SK-N-SH (cell line): Measurements from ENCODE around the gene ARHGAP27. TPM values are rescaled to one million over a fixed set of nuclear protein-coding genes. Genes with fewer than 3 reads are reported as not detected.

Source experiments
- CTCF ChIA-PET: fragments of 300-600, 350-600 bp; formaldehyde crosslinking; extraction: SDS; loops from one replicate; lab custom pipeline; 2021; lab: Yijun Ruan, JAX
- POLR2A ChIA-PET: fragments of 350-600 bp; sonication (Branson Sonifier 250); formaldehyde crosslinking; extraction: SDS; loops from one replicate; lab custom pipeline; 2020; ENCODE audit warnings: antibody characterized with exemption, inconsistent platforms; lab: Yijun Ruan, JAX
- DNase-seq: peaks from one replicate; pipeline ENCODE4 v3.0.0; 2012
- H2AFZ ChIP-seq: fragments of 200-600 bp; sonication (generic); 2 replicates; pipeline ENCODE4 v1.8.1; 2016; ENCODE audit warnings: antibody characterized with exemption, mild to moderate bottlenecking, low read depth
- H3F3A ChIP-seq: fragments of 200-600 bp; sonication (generic); replicated peaks from 2 replicates; pipeline ENCODE3; 2016; ENCODE audit warnings: antibody characterized with exemption, mild to moderate bottlenecking; ENCODE audit not compliant: insufficient read depth
- H3K27ac ChIP-seq, 2 experiments: fragments of 200-500 bp in 1 of 2; fragments of 200-600 bp in 1 of 2; sonication (Bioruptor generic) in 1 of 2; sonication (generic), shearing (Covaris generic) in 1 of 2; 2 replicates each; pipeline versions ENCODE4 v1.5.1 to v1.6.1; 2014 to 2016; ENCODE audit warnings: low read depth in 2 of 2, inconsistent platforms in 1 of 2, low read length in 1 of 2, mild to moderate bottlenecking in 1 of 2, mixed read lengths in 1 of 2
- H3K27me3 ChIP-seq: fragments of 200-600 bp; sonication (generic), shearing (Covaris generic); 2 replicates; pipeline ENCODE4 v1.6.1; 2016; ENCODE audit warnings: mixed run types; ENCODE audit not compliant: insufficient read depth
- H3K36me3 ChIP-seq, 2 experiments: fragments of 200-500 bp in 1 of 2; fragments of 200-600 bp in 1 of 2; sonication (Bioruptor generic) in 1 of 2; sonication (generic) in 1 of 2; replicated peaks in 1 of 2; 2 replicates each; pipeline versions ENCODE3 to v1.5.1; 2014 to 2016; ENCODE audit warnings: low read length in 1 of 2, mild to moderate bottlenecking in 1 of 2; ENCODE audit not compliant: insufficient read depth in 2 of 2, control insufficient read depth in 1 of 2
- H3K4me1 ChIP-seq, 2 experiments: fragments of 200-500 bp in 1 of 2; fragments of 200-600 bp in 1 of 2; sonication (Bioruptor generic) in 1 of 2; sonication (generic), shearing (Covaris generic) in 1 of 2; 2 replicates each; pipeline versions ENCODE4 v1.5.1 to v1.6.1; 2014 to 2016; ENCODE audit warnings: low read depth in 1 of 2, low read length in 1 of 2, mixed run types in 1 of 2; ENCODE audit not compliant: insufficient read depth in 2 of 2, control insufficient read depth in 1 of 2
- H3K4me2 ChIP-seq: fragments of 200-600 bp; sonication (generic), shearing (Covaris generic); 2 replicates; pipeline ENCODE4 v1.6.1; 2017; ENCODE audit warnings: mixed run types
- H3K4me3 ChIP-seq, 2 experiments: fragments of 200-500 bp in 1 of 2; fragments of 200-600 bp in 1 of 2; sonication (Bioruptor generic) in 1 of 2; sonication (generic), shearing (Covaris generic) in 1 of 2; 2 replicates each; pipeline versions ENCODE4 v1.5.1 to v1.8.1; 2014 to 2016; ENCODE audit warnings: low read depth in 2 of 2, inconsistent platforms in 1 of 2, low read length in 1 of 2, mild to moderate bottlenecking in 1 of 2, mixed read lengths in 1 of 2, moderate library complexity in 1 of 2
- H3K79me2 ChIP-seq: fragments of 200-600 bp; sonication (generic); 2 replicates; pipeline ENCODE4 v1.8.1; 2017; ENCODE audit warnings: mild to moderate bottlenecking; ENCODE audit not compliant: insufficient read depth
- H3K9ac ChIP-seq: fragments of 200-600 bp; sonication (generic); 2 replicates; pipeline ENCODE4 v1.6.1; 2017; ENCODE audit warnings: mixed run types
- H3K9me2 ChIP-seq: fragments of 200-600 bp; sonication (generic); 2 replicates; pipeline ENCODE4 v1.6.1; 2017; ENCODE audit warnings: mixed run types
- H3K9me3 ChIP-seq: fragments of 200-600 bp; sonication (generic); 2 replicates; pipeline ENCODE4 v1.6.1; 2017; ENCODE audit warnings: mixed run types, mild to moderate bottlenecking, moderate library complexity
- H4K20me1 ChIP-seq: fragments of 200-600 bp; sonication (generic); 2 replicates; pipeline ENCODE4 v1.6.1; 2017; ENCODE audit warnings: mild to moderate bottlenecking, mixed run types; ENCODE audit not compliant: insufficient read depth
- EP300 ChIP-seq, 2 experiments: IDR thresholded peaks; 2 replicates each; pipeline versions ENCODE4 v1.4.0 to v1.6.1; 2012; ENCODE audit warnings: borderline replicate concordance in 1 of 2, low read depth in 1 of 2, low read length in 1 of 2
- FOSL2 ChIP-seq: IDR thresholded peaks from 2 replicates; pipeline ENCODE4 v1.4.0; 2012; ENCODE audit warnings: low read depth, mild to moderate bottlenecking, moderate library complexity, borderline replicate concordance
- FOXM1 ChIP-seq: IDR thresholded peaks from 2 replicates; pipeline ENCODE4 v1.4.0; 2012; ENCODE audit warnings: low read depth, mild to moderate bottlenecking
- GATA2 ChIP-seq: sonication (generic); formaldehyde crosslinking; IDR thresholded peaks from 2 replicates; pipeline ENCODE4 v1.5.0; 2020; ENCODE audit warnings: mild to moderate bottlenecking, missing genetic modification reagents
- JUND ChIP-seq: IDR thresholded peaks from 2 replicates; pipeline ENCODE4 v1.4.0; 2012
- NFIC ChIP-seq: IDR thresholded peaks from 2 replicates; pipeline ENCODE4 v1.4.0; 2012; ENCODE audit warnings: borderline replicate concordance
- NRF1 ChIP-seq: IDR thresholded peaks from 2 replicates; pipeline ENCODE4 v1.6.1; 2012; ENCODE audit warnings: low read depth, mild to moderate bottlenecking, low read length
- RCOR1 ChIP-seq: fragments of 150-350 bp; IDR thresholded peaks from 2 replicates; pipeline ENCODE4 v1.6.1; 2017; ENCODE audit warnings: antibody characterized with exemption, low read length
- RXRA ChIP-seq: IDR thresholded peaks from 2 replicates; pipeline ENCODE4 v1.4.0; 2012; ENCODE audit warnings: low read depth, mild to moderate bottlenecking, borderline replicate concordance
- TAF1 ChIP-seq: IDR thresholded peaks from 2 replicates; pipeline ENCODE4 v1.6.1; 2012; ENCODE audit warnings: low read depth, mild to moderate bottlenecking, low read length, moderate library complexity, borderline replicate concordance
- WGBS: methylation state at CpG from one replicate; pipeline ENCODE4 v1.1.6; 2017; ENCODE audit warnings: low lambda C conversion rate; 5-methylcytosine and 5-hydroxymethylcytosine counted together
- polyA plus RNA-seq, 3 experiments: library from polyadenylated mRNA; depleted of rRNA; stranded (reverse); fragments of >200 nt; gene quantifications; 2 replicates each; pipeline ENCODE4 v1.2.3, GENCODE V29; 2012
- TF ChIP-seq, protein P1 (sequence below): IDR thresholded peaks from 2 replicates; pipeline ENCODE4 v1.4.0; 2012; ENCODE audit warnings: low read depth
- TF ChIP-seq, protein P2 (sequence below): fragments of 150-350 bp; IDR thresholded peaks from 2 replicates; pipeline ENCODE4 v1.6.1; 2016; ENCODE audit warnings: mild to moderate bottlenecking, low read depth, low read length
- TF ChIP-seq, protein P3 (sequence below): IDR thresholded peaks from 2 replicates; pipeline ENCODE4 v1.4.0; 2012; ENCODE audit warnings: low read depth, borderline replicate concordance
- TF ChIP-seq, protein P4 (sequence below): IDR thresholded peaks from 2 replicates; pipeline ENCODE4; 2012
- TF ChIP-seq, protein P5 (sequence below): fragments of 150-350 bp; IDR thresholded peaks from 2 replicates; pipeline ENCODE4 v1.6.1; 2017; ENCODE audit warnings: antibody characterized with exemption, low read length, low read depth, borderline replicate concordance

The ARHGAP27 gene
- polyA plus RNA-seq, 1 of the 3 experiments (the other 2 are of a cell fraction): 2.1 TPM

DNA sequence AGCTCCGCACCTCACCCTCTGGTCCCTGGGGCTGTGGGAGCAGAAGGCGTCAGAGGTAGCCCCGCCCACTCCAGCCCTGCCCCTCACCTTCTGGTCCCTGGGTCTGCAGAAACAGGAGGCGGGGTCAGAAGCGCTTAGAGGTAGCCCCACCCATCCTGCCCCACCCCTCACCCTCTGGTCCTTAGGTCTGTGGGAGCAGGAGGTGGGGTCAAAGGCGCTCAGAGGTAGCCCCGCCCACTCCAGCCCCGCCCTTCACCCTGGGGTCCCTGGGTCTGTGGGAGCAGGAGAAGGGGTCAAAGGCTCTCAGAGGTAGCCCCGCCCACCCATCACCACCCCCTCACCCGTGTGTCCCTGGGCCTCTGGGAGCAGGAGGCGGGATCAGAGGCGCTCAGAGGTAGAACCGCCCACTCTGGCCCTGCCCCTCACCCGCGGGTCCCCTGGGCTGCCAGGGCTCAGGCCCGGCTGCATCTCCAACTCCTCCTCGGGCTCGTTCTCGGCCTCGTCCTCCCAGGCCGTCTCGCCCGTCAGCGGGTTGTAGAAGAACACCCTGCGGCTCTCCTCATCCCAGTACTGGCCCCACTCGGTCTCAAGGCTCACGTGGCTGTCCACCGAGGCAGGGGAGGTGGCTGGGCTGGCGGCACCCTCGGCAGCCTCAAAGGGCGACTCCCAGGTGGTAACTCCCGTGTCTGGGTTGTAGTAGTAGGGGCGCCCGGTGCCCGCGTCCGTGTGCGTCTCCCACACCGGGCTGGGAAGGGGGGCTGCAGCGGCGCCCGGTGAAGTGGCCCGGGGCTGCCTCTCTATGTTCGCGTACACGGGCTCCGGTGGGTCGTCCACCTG, 27.2 kb downstream of the ARHGAP27 start (continued):
- TF ChIP-seq TAF1: no peak
- TF ChIP-seq, protein P1, sequence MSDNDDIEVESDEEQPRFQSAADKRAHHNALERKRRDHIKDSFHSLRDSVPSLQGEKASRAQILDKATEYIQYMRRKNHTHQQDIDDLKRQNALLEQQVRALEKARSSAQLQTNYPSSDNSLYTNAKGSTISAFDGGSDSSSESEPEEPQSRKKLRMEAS: no peak

DNA sequence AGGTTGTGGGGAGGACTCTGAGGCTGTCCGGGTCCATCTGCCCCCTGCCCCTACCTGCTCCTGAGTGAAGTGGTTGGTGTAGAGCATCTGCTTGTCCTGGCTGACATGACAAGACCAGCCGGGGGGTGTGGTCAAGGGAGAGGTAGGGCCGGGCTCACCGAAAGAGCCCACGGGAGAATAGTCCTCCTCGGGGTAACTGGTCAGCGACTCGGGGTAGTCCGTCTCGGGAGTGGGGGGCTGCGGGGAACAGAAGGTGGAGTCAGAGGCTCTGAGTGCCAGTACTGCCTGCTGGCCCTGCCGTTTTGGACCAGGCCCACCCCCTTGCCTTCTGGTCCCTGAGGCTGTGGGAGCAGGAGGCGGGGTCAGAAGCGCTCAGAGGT, 27.8 kb downstream of the ARHGAP27 start:
- Histone ChIP-seq H3K27ac (no peak overlapping the region), H3K9me3 (no peaks in the 10 kb centered on the region), H3K9me2 (no peaks in the 10 kb centered on the region), H2AFZ (no peak overlapping the region), H3K79me2 (no peaks in the 10 kb centered on the region), H4K20me1 (no peaks in the 10 kb centered on the region), H3K4me2 (no peak overlapping the region), H3K4me3 (no peak overlapping the region), H3K27me3 (no peaks in the 10 kb centered on the region), H3K4me1 (peaks cover 0 to 18% of the 10 kb centered on the region in 2 experiments; a peak in 1 of 4 replicates), H3K9ac (no peak overlapping the region), H3K36me3 (no peaks in the 10 kb centered on the region), H3F3A (no peaks in the 10 kb centered on the region)
- DNase-seq: no peak
- CTCF ChIA-PET: interaction anchor here (0.8 to 1.5 kb wide), 3 partner anchors 10 to 174 kb away, joined by 3 to 12 read pairs (median 3); no protein-coding TSS in a partner anchor
- TF ChIP-seq FOSL2 (no peak), JUND (no peak), NRF1 (no peak)
- TF ChIP-seq, protein P2, sequence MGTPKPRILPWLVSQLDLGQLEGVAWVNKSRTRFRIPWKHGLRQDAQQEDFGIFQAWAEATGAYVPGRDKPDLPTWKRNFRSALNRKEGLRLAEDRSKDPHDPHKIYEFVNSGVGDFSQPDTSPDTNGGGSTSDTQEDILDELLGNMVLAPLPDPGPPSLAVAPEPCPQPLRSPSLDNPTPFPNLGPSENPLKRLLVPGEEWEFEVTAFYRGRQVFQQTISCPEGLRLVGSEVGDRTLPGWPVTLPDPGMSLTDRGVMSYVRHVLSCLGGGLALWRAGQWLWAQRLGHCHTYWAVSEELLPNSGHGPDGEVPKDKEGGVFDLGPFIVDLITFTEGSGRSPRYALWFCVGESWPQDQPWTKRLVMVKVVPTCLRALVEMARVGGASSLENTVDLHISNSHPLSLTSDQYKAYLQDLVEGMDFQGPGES: no peak
- WGBS: 79% methylated on average over 9 of the region's 14 CpGs
- POLR2A ChIA-PET: no interaction called here

DNA sequence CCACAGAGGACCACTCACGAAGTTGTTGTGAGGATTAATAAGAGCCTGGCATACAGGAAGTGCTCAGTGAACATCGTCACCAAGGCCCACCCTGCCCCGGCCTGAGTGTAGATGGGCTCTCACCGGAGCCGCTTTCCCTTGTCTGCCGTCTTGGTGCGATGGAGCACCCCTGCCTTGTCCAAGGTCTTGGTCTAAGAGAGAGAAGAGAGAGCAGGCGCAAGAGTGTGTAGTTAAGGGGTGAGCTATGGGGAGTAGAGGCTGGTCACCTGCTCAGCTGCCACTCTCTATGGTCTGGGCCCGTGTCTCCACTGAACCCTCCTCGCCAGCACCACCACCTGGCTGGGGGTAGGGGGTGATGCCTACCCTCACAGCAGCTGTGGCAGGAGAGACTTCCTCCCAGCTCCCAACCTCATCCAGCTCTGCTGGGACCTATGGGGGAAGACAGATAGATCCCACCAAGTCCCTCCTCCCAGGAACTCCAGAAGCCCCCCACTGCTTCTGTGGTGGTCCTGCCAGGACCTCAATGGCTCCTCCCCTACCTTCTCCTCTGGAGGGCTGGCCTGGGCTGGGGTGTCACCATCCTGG, 28.7 kb downstream of the ARHGAP27 start:
- Histone ChIP-seq H3K9ac (no peak overlapping the region), H3K9me3 (no peaks in the 10 kb centered on the region), H3K27ac (no peak overlapping the region), H4K20me1 (no peaks in the 10 kb centered on the region), H3K4me3 (no peak overlapping the region), H2AFZ (no peak overlapping the region), H3K36me3 (no peaks in the 10 kb centered on the region), H3F3A (no peaks in the 10 kb centered on the region), H3K9me2 (no peaks in the 10 kb centered on the region), H3K4me2 (no peak overlapping the region), H3K27me3 (no peaks in the 10 kb centered on the region), H3K4me1 (peaks cover 0 to 12% of the 10 kb centered on the region in 2 experiments; a peak in 1 of 4 replicates), H3K79me2 (no peaks in the 10 kb centered on the region)
- 90% methylated on average over 9 of the region's 10 CpGs for WGBS
- ChIA-PET POLR2A (no interaction called here), CTCF (interaction anchor here (1.0 to 1.5 kb wide), 4 partner anchors 9 to 157 kb away, joined by 3 to 12 read pairs (median 3); no protein-coding TSS in a partner anchor)
- TF ChIP-seq NFIC (no peak), RXRA (no peak), GATA2 (no peak), EP300 (IDR thresholded peaks at IDR 0.05; ENCODE audit: borderline replicate concordance in 1 of 2, low read depth in 1 of 2, low read length in 1 of 2) (no peak), RCOR1 (no peak), FOXM1 (no peak)
- TF ChIP-seq, protein P3, sequence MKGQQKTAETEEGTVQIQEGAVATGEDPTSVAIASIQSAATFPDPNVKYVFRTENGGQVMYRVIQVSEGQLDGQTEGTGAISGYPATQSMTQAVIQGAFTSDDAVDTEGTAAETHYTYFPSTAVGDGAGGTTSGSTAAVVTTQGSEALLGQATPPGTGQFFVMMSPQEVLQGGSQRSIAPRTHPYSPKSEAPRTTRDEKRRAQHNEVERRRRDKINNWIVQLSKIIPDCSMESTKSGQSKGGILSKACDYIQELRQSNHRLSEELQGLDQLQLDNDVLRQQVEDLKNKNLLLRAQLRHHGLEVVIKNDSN: no peak
- TF ChIP-seq, protein P4, sequence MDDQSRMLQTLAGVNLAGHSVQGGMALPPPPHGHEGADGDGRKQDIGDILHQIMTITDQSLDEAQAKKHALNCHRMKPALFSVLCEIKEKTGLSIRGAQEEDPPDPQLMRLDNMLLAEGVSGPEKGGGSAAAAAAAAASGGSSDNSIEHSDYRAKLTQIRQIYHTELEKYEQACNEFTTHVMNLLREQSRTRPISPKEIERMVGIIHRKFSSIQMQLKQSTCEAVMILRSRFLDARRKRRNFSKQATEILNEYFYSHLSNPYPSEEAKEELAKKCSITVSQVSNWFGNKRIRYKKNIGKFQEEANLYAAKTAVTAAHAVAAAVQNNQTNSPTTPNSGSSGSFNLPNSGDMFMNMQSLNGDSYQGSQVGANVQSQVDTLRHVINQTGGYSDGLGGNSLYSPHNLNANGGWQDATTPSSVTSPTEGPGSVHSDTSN: no peak
- TF ChIP-seq, protein P5, sequence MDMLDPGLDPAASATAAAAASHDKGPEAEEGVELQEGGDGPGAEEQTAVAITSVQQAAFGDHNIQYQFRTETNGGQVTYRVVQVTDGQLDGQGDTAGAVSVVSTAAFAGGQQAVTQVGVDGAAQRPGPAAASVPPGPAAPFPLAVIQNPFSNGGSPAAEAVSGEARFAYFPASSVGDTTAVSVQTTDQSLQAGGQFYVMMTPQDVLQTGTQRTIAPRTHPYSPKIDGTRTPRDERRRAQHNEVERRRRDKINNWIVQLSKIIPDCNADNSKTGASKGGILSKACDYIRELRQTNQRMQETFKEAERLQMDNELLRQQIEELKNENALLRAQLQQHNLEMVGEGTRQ: no peak
- DNase-seq: no peak
